ENCODE measurements around the gene MAU2. TPM values are rescaled to one million over a fixed set of nuclear protein-coding genes. Genes with fewer than 3 reads are reported as not detected.
A peak's percentile ranks its signal among the peaks of the same experiment; 100 is the strongest.
"Not testable (repeated sequence)": the region's sequence is repeated elsewhere in the genome, so short reads cannot be mapped to it uniquely, and the experiment has no call there.

The MAU2 gene
- total and polyA plus RNA-seq, 2 experiments from 2014 or later: 18.9 to 62.2 TPM

DNA sequence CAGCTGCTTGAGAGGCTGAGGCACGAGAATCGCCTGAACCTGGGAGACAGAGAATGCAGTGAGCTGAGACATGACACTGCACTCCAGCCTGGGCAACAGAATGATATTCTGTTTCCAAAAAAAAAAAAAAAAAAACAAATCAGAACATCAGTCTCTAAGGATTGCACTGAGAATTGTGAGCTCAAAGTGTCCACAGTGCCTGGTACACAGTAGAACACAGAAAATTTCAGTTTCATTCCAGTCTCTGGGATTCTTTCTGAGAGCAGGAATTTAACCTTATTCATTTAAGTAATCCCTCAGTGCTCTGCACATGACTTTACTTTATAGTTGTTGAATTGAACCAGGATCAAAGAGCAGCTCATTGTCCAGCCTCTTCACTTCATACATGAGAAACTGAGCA lies 58.9 kb downstream of the MAU2 start:
- Histone ChIP-seq H3K4me2 (no peak overlapping the region), H3K79me2 (replicated peaks; ENCODE audit: insufficient read depth) (peaks cover 8% of the 10 kb centered on the region), H3K9me2 (ENCODE audit: insufficient read depth) (0 out of 2 replicates have a peak, but pooled peaks cover 7% of the 10 kb centered on the region), H3K36me3 (ENCODE audit: insufficient read depth) (no peaks in the 10 kb centered on the region), H3K4me1 (ENCODE audit: insufficient read depth) (peaks cover 11% of the 10 kb centered on the region; the same call in 1 of the 2 replicates), H3K27ac (ENCODE audit: low read depth) (0 out of 2 replicates have a peak overlapping the region, but pooled peaks have one; percentile 32), H3K4me3 (no peak overlapping the region), H4K20me1 (replicated peaks; ENCODE audit: insufficient read depth) (no peaks in the 10 kb centered on the region), H3F3A (replicated peaks; ENCODE audit: low read depth) (peaks cover 2% of the 10 kb centered on the region; the same call in 1 of the 2 replicates), H2AFZ (no peak overlapping the region), H3K27me3 (ENCODE audit: insufficient read depth) (peaks cover 7% of the 10 kb centered on the region; the same call in 1 of the 2 replicates)
- no peak for TF ChIP-seq EZH2phosphoT487 (IDR thresholded peaks at IDR 0.05; ENCODE audit: unreplicated experiment)
- TF ChIP-seq JUNB (IDR thresholded peaks at IDR 0.05; ENCODE audit: unreplicated experiment): no peak
- no peak for TF ChIP-seq STAT1 (IDR thresholded peaks at IDR 0.05; ENCODE audit: unreplicated experiment)
- TF ChIP-seq ZNF331 (CRISPR knock-in tag; IDR thresholded peaks at IDR 0.05; ENCODE audit: low read depth): no peak
- no peak for TF ChIP-seq POLR2AphosphoS5 (IDR thresholded peaks at IDR 0.05; ENCODE audit: low read depth)
- TF ChIP-seq REST (IDR thresholded peaks at IDR 0.05; ENCODE audit: unreplicated experiment): no peak
- no peak for TF ChIP-seq CTCF (conservative IDR thresholded peaks at IDR 0.05; ENCODE audit: low read depth in 2 of 2)
- TF ChIP-seq, protein P1, sequence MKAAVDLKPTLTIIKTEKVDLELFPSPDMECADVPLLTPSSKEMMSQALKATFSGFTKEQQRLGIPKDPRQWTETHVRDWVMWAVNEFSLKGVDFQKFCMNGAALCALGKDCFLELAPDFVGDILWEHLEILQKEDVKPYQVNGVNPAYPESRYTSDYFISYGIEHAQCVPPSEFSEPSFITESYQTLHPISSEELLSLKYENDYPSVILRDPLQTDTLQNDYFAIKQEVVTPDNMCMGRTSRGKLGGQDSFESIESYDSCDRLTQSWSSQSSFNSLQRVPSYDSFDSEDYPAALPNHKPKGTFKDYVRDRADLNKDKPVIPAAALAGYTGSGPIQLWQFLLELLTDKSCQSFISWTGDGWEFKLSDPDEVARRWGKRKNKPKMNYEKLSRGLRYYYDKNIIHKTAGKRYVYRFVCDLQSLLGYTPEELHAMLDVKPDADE (IDR thresholded peaks at IDR 0.05): no peak
- Mint-ChIP-seq H3K4me3 (no peak overlapping the region), H3K27ac (no peak overlapping the region), H3K4me1 (peaks cover 17% of the 10 kb centered on the region), H3K27me3 (ENCODE audit: insufficient read depth, low read depth, poor library complexity) (peaks cover 25% of the 10 kb centered on the region), H3K9me3 (peaks cover 12% of the 10 kb centered on the region; the same call in 2 of the 3 replicates), H3K36me3 (ENCODE audit: low read depth) (no peaks in the 10 kb centered on the region)
- ATAC-seq (no peak), DNase-seq (ENCODE audit: low spot score) (no peak)

- not testable (repeated sequence) for H4K20me1 ChIP-seq (replicated peaks; ENCODE audit: insufficient read depth); ATAC-seq; H3K9me2 ChIP-seq (ENCODE audit: insufficient read depth); H3K4me2 ChIP-seq; H3K27me3 ChIP-seq (ENCODE audit: insufficient read depth); H3K27ac Mint-ChIP-seq; H3K4me3 Mint-ChIP-seq; H3K36me3 ChIP-seq (ENCODE audit: insufficient read depth); H3K36me3 Mint-ChIP-seq (ENCODE audit: low read depth); H3K4me3 ChIP-seq; H3F3A ChIP-seq (replicated peaks; ENCODE audit: low read depth); DNase-seq (ENCODE audit: low spot score); H3K79me2 ChIP-seq (replicated peaks; ENCODE audit: insufficient read depth); H3K27ac ChIP-seq (ENCODE audit: low read depth); H2AFZ ChIP-seq
- H3K4me1 ChIP-seq (ENCODE audit: insufficient read depth): peaks cover 13% of the 10 kb centered on the region; the same call in 1 of the 2 replicates
- Mint-ChIP-seq H3K27me3 (ENCODE audit: insufficient read depth, low read depth, poor library complexity) (peaks cover 28% of the 10 kb centered on the region), H3K9me3 (peaks cover 16% of the 10 kb centered on the region; the same call in 2 of the 3 replicates), H3K4me1 (peaks cover 17% of the 10 kb centered on the region)
Observed at GRCh38 chr19:19380316-19380715, 59.7 kb downstream of the MAU2 start.
